Measurements from ENCODE around the gene FHAD1.

- TF ChIP-seq, protein P1, sequence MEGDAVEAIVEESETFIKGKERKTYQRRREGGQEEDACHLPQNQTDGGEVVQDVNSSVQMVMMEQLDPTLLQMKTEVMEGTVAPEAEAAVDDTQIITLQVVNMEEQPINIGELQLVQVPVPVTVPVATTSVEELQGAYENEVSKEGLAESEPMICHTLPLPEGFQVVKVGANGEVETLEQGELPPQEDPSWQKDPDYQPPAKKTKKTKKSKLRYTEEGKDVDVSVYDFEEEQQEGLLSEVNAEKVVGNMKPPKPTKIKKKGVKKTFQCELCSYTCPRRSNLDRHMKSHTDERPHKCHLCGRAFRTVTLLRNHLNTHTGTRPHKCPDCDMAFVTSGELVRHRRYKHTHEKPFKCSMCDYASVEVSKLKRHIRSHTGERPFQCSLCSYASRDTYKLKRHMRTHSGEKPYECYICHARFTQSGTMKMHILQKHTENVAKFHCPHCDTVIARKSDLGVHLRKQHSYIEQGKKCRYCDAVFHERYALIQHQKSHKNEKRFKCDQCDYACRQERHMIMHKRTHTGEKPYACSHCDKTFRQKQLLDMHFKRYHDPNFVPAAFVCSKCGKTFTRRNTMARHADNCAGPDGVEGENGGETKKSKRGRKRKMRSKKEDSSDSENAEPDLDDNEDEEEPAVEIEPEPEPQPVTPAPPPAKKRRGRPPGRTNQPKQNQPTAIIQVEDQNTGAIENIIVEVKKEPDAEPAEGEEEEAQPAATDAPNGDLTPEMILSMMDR (IDR thresholded peaks at IDR 0.05; ENCODE audit: low read depth, low read length, poor library complexity, severe bottlenecking), result no peak
- TF ChIP-seq EZH2phosphoT487 (IDR thresholded peaks at IDR 0.05; ENCODE audit: borderline replicate concordance, low read length), result no peak
These were observed 33.6 kb upstream of the FHAD1 start for GRCh38 chr1:15213341-15213821.
